Measurements from ENCODE around the gene RAB40C.

GRCh38 chr16:600781-601180, 10.9 kb downstream of the RAB40C start:
- no peak for TF ChIP-seq TAF1 (IDR thresholded peaks at IDR 0.05; ENCODE audit: borderline replicate concordance, insufficient read depth, low read length)
- TF ChIP-seq SIN3A (IDR thresholded peaks at IDR 0.05; ENCODE audit: borderline replicate concordance, insufficient read depth, low read length) = no peak
- no peak for TF ChIP-seq POLR2AphosphoS5 (IDR thresholded peaks at IDR 0.05; ENCODE audit: low read depth, low read length)
- no peak for TF ChIP-seq REST (IDR thresholded peaks at IDR 0.05; ENCODE audit: insufficient read depth in 1 of 2, low read depth in 2 of 2, low read length in 2 of 2)
